MM.1S (cell line): ENCODE data around the gene EVA1A.

Experiments used
- EZH2 ChIP-seq: fragments of 300-600 bp; sonication (generic); optimal IDR thresholded peaks from 2 replicates; pipeline ENCODE3; 2017; ENCODE audit warnings: low read depth, mild to moderate bottlenecking, antibody characterized with exemption, low read length, mixed read lengths
- EZH2phosphoT487 ChIP-seq: fragments of 300-600 bp; sonication (generic); IDR thresholded peaks from 2 replicates; pipeline ENCODE4 v1.6.1; 2018; ENCODE audit warnings: antibody characterized with exemption, low read length

DNA sequence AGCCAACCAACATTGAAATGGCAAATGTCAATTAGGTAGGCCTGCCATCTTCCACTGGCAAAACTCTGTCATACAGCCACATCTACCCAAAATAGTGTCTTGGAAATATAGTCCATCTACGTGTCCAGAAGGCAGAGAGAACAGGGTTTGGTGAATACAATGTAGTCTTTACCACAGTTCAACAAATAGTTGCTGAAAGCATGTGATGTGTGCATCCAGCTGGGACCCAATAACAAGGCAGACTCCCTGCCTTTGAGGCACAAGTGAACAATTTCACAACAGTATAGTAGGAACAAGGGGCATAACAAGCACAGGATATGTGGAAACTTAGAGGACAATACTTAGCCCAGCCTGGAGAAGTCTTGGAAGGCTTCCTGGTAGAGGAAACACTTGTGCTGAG, 72.6 kb downstream of the EVA1A start:
- TF ChIP-seq EZH2phosphoT487 (no peak), EZH2 (no peak)
